ENCODE data around the gene SLC25A14. TPM values are rescaled to one million over a fixed set of nuclear protein-coding genes. Genes with fewer than 3 reads are reported as not detected.

SLC25A14 gene
- total and polyA plus RNA-seq, 10 of the 15 experiments (the other 5 are each of a cell fraction or from before 2014, with no cell fraction given) = 7.6 to 17.0 (median 14.0) TPM

DNA sequence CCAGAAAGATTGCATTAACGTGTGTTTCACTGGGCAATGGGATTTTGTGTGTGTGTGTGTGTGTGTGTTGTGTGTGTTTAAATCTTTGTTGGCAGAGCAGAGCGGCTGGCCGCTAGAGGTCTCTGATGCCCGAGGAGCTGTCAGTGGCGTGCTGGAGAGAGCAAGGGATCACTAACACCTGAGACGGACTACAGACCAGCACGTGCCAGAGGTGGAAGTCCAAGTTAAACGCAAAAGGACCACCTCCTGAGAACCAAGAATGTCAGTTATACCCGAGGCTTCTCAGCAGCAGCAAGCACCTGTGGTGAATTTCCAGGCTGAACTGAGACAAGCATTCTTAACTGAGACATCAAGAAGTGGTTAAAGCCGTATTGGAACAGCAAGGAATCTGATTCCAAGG lies 9.0 kb upstream of the SLC25A14 start:
- Histone ChIP-seq H3K27me3 (replicated peaks in 1 of 2; ENCODE audit: control insufficient read depth in 2 of 2, insufficient read depth in 2 of 2, low read length in 1 of 2) (no peaks in the 10 kb centered on the region), H3K4me3 (no peak overlapping the region), H2AFZ (ENCODE audit: control insufficient read depth, low read depth, low read length) (no peak overlapping the region), H3K4me1 (ENCODE audit: control insufficient read depth, insufficient read depth, low read length) (no peaks in the 10 kb centered on the region), H3K27ac (ENCODE audit: control insufficient read depth, insufficient read depth) (no peak overlapping the region), H3K9ac (ENCODE audit: control insufficient read depth, insufficient read depth, low read length) (no peak overlapping the region), H3K36me3 (ENCODE audit: control insufficient read depth in 2 of 2, insufficient read depth in 2 of 2, low read length in 1 of 2) (no peaks in the 10 kb centered on the region), H3K9me3 (replicated peaks; ENCODE audit: control insufficient read depth, insufficient read depth, low read length) (no peaks in the 10 kb centered on the region), H3K79me2 (ENCODE audit: control insufficient read depth, insufficient read depth, low read length) (no peaks in the 10 kb centered on the region), H4K20me1 (ENCODE audit: control insufficient read depth, insufficient read depth) (no peaks in the 10 kb centered on the region), H3K4me2 (ENCODE audit: control insufficient read depth, insufficient read depth) (no peak overlapping the region)
- DNase-seq (ENCODE audit: low read depth, low spot score) (peak; percentile 5), FAIRE-seq (peak; percentile 85), ATAC-seq (peak; percentile 95)
- TF ChIP-seq KDM1A (IDR thresholded peaks at IDR 0.05; ENCODE audit: borderline replicate concordance) = no peak
- no peak for TF ChIP-seq PBX3 (IDR thresholded peaks at IDR 0.05; ENCODE audit: insufficient replicate concordance, low read depth, low read length)
- peak; percentile 57; the same call in 1 of the 2 replicates for TF ChIP-seq SMC3 (IDR thresholded peaks at IDR 0.05; ENCODE audit: borderline replicate concordance, low read length)
- TF ChIP-seq, protein P1, sequence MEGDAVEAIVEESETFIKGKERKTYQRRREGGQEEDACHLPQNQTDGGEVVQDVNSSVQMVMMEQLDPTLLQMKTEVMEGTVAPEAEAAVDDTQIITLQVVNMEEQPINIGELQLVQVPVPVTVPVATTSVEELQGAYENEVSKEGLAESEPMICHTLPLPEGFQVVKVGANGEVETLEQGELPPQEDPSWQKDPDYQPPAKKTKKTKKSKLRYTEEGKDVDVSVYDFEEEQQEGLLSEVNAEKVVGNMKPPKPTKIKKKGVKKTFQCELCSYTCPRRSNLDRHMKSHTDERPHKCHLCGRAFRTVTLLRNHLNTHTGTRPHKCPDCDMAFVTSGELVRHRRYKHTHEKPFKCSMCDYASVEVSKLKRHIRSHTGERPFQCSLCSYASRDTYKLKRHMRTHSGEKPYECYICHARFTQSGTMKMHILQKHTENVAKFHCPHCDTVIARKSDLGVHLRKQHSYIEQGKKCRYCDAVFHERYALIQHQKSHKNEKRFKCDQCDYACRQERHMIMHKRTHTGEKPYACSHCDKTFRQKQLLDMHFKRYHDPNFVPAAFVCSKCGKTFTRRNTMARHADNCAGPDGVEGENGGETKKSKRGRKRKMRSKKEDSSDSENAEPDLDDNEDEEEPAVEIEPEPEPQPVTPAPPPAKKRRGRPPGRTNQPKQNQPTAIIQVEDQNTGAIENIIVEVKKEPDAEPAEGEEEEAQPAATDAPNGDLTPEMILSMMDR (IDR thresholded peaks at IDR 0.05 in 2 of 3, conservative IDR thresholded peaks at IDR 0.05 in 1 of 3; ENCODE audit: control insufficient read depth in 2 of 3, extremely low read depth in 1 of 3, insufficient read depth in 1 of 3, low read depth in 3 of 3, low read length in 3 of 3) = peak; percentile 65 to 68 (median 66)
- TF ChIP-seq BHLHE40 (IDR thresholded peaks at IDR 0.05; ENCODE audit: borderline replicate concordance in 1 of 2, low read depth in 2 of 2, low read length in 1 of 2) = peak; percentile 88 to 93
- peak; percentile 64 for TF ChIP-seq RAD21 (IDR thresholded peaks at IDR 0.05; ENCODE audit: insufficient read depth, low read depth, low read length)
- POLR2A ChIA-PET = interaction anchor here (0.5 kb wide), 1 partner anchor 12 kb away, joined by 3 read pairs; no protein-coding TSS in a partner anchor
- intact Hi-C loops (cut with micrococcal nuclease; ENCODE audit: unreplicated experiment) (loop anchor here (1.0 to 10.0 kb wide), 2 partner anchors 204 to 587 kb away; no protein-coding TSS in a partner anchor), in situ Hi-C loops (cut with MboI) (loop anchor here (5.0 kb wide), 1 partner anchor 587 kb away; no protein-coding TSS in a partner anchor)
- CTCF ChIA-PET = interaction anchor here (0.8 to 1.5 kb wide), 5 partner anchors 13 to 586 kb away, joined by 3 to 5 read pairs (median 4); no protein-coding TSS in a partner anchor
- WGBS (ENCODE audit: insufficient coverage, insufficient replicate concordance, low lambda C conversion rate, missing lambda C conversion rate) = 7% methylated on average over 10 of the region's 10 CpGs
- SMC1A ChIA-PET (ENCODE audit: uncharacterized antibody, unreplicated experiment) = interaction anchor here (1.1 kb wide), 1 partner anchor 586 kb away, joined by 3 read pairs; no protein-coding TSS in a partner anchor
- RAD21 ChIA-PET (ENCODE audit: unreplicated experiment) = interaction anchor here (1.1 kb wide), 1 partner anchor 587 kb away, joined by 3 read pairs; no protein-coding TSS in a partner anchor
- no TSS peak for BruUV-seq (replicated peaks)

Data from GM12878 (cell line).